WTC11 (cell line): Measurements from ENCODE around the gene UBR2. TPM values are rescaled to one million over a fixed set of nuclear protein-coding genes. Genes with fewer than 3 reads are reported as not detected.

ENCODE experiments used
- ATAC-seq: fragments of 200-7000 bp; cut with Tn5 transposase; 2 replicates; pipeline ENCODE4 v1.10.0; 2021; ENCODE audit warnings: mild to moderate bottlenecking, moderate library complexity
- CTCF ChIA-PET: fragments of 300-600 bp; sonication (Branson Sonifier 250); formaldehyde crosslinking; loops from one replicate; lab custom pipeline; 2021; ENCODE audit warnings: antibody characterized with exemption; lab: Charles Lee
- POLR2A ChIA-PET: fragments of 350-600 bp; sonication (Branson Sonifier 250); formaldehyde crosslinking; loops from one replicate; lab custom pipeline; 2021; ENCODE audit warnings: antibody characterized with exemption; lab: Charles Lee
- DNase-seq: peaks from one replicate; pipeline ENCODE4 v3.0.0; 2021; ENCODE audit warnings: low spot score
- H3K27ac Mint-ChIP-seq: 2 replicates; pipeline ENCODE4 v1.8.0; 2021; ENCODE audit warnings: mixed read lengths
- H3K27me3 Mint-ChIP-seq: 2 replicates; pipeline ENCODE4 v1.8.0; 2021; ENCODE audit warnings: low read depth, mild to moderate bottlenecking, moderate library complexity, mixed read lengths
- H3K36me3 Mint-ChIP-seq: 2 replicates; pipeline ENCODE4 v1.8.0; 2021; ENCODE audit warnings: mixed read lengths
- H3K4me1 Mint-ChIP-seq: 2 replicates; pipeline ENCODE4 v1.8.0; 2022; ENCODE audit warnings: mixed read lengths
- H3K4me3 Mint-ChIP-seq: 2 replicates; pipeline ENCODE4 v1.8.0; 2021; ENCODE audit warnings: mild to moderate bottlenecking, moderate library complexity, mixed read lengths
- H3K9me3 Mint-ChIP-seq: 2 replicates; pipeline ENCODE4 v1.8.0; 2021; ENCODE audit warnings: mixed read lengths
- CBFB ChIP-seq: sonication (generic); formaldehyde crosslinking; IDR thresholded peaks from 2 replicates; pipeline ENCODE4 v1.8.1; 2022; ENCODE audit warnings: mild to moderate bottlenecking, low read depth, missing genetic modification reagents
- ETV6 ChIP-seq: sonication (generic); formaldehyde crosslinking; IDR thresholded peaks from 2 replicates; pipeline ENCODE4 v1.8.1; 2022; ENCODE audit warnings: mild to moderate bottlenecking, missing genetic modification reagents
- GRHL2 ChIP-seq: fragments of 250-450 bp; sonication (Bioruptor Pico); IDR thresholded peaks from 2 replicates; pipeline ENCODE4 v1.8.0; 2022; ENCODE audit warnings: mild to moderate bottlenecking, moderate library complexity; ENCODE audit not compliant: insufficient replicate concordance, severe bottlenecking
- IRF1 ChIP-seq: sonication (generic); formaldehyde crosslinking; IDR thresholded peaks from 2 replicates; pipeline ENCODE4 v1.8.0; 2023; ENCODE audit warnings: missing genetic modification reagents
- MLX ChIP-seq: sonication (generic); formaldehyde crosslinking; IDR thresholded peaks from 2 replicates; pipeline ENCODE4 v1.8.1; 2023; ENCODE audit warnings: mild to moderate bottlenecking, missing genetic modification reagents, moderate library complexity
- ZNF138 ChIP-seq: sonication (generic); formaldehyde crosslinking; conservative IDR thresholded peaks from 2 replicates; pipeline ENCODE4 v1.8.1; 2022; ENCODE audit warnings: mild to moderate bottlenecking, moderate library complexity, missing genetic modification reagents
- ZNF219 ChIP-seq: sonication (generic); formaldehyde crosslinking; IDR thresholded peaks from 2 replicates; pipeline ENCODE4 v1.8.0; 2023; ENCODE audit warnings: missing genetic modification reagents, mild to moderate bottlenecking, borderline replicate concordance
- ZNF232 ChIP-seq: sonication (generic); formaldehyde crosslinking; IDR thresholded peaks from 2 replicates; pipeline ENCODE4 v1.8.0; 2022; ENCODE audit warnings: mild to moderate bottlenecking, missing genetic modification reagents
- ZNF263 ChIP-seq: sonication (generic); formaldehyde crosslinking; IDR thresholded peaks from 2 replicates; pipeline ENCODE4 v1.8.1; 2022; ENCODE audit warnings: low read depth, mild to moderate bottlenecking, moderate library complexity, missing genetic modification reagents
- ZNF423 ChIP-seq: fragments of 250-450 bp; sonication (Bioruptor Pico); IDR thresholded peaks from 2 replicates; pipeline ENCODE4 v2.1.2; 2022; ENCODE audit warnings: mild to moderate bottlenecking, moderate library complexity
- ZNF671 ChIP-seq: fragments of 250-450 bp; sonication (Bioruptor Pico); IDR thresholded peaks from 2 replicates; pipeline ENCODE4 v1.8.0; 2021; ENCODE audit warnings: mild to moderate bottlenecking
- total RNA-seq: library from RNA; stranded (reverse); gene quantifications from 3 replicates; pipeline ENCODE4 v1.2.3, GENCODE V29; 2021
- TF ChIP-seq, protein P1 (sequence below): sonication (generic); formaldehyde crosslinking; IDR thresholded peaks from 2 replicates; pipeline ENCODE4 v1.8.1; 2023; ENCODE audit warnings: mild to moderate bottlenecking, missing genetic modification reagents, moderate library complexity
- TF ChIP-seq, protein P2 (sequence below): fragments of 250-450 bp; sonication (Bioruptor Pico); conservative IDR thresholded peaks from 2 replicates; pipeline ENCODE4 v1.9.0; 2021; ENCODE audit warnings: mild to moderate bottlenecking
- TF ChIP-seq, protein P3 (sequence below): sonication (generic); formaldehyde crosslinking; IDR thresholded peaks from 2 replicates; pipeline ENCODE4 v1.8.1; 2022; ENCODE audit warnings: low read depth, missing genetic modification reagents, borderline replicate concordance
- TF ChIP-seq, protein P4 (sequence below): fragments of 200-600 bp; IDR thresholded peaks from 2 replicates; pipeline ENCODE4 v1.8.0; 2022; ENCODE audit warnings: antibody characterized with exemption
- TF ChIP-seq, protein P5 (sequence below): sonication (generic); formaldehyde crosslinking; IDR thresholded peaks from 2 replicates; pipeline ENCODE4 v1.8.1; 2022; ENCODE audit warnings: low read depth, mild to moderate bottlenecking, moderate library complexity, missing genetic modification reagents, borderline replicate concordance

Gene UBR2
- total RNA-seq, 1 experiment from 2014 or later: 18.8 TPM

DNA sequence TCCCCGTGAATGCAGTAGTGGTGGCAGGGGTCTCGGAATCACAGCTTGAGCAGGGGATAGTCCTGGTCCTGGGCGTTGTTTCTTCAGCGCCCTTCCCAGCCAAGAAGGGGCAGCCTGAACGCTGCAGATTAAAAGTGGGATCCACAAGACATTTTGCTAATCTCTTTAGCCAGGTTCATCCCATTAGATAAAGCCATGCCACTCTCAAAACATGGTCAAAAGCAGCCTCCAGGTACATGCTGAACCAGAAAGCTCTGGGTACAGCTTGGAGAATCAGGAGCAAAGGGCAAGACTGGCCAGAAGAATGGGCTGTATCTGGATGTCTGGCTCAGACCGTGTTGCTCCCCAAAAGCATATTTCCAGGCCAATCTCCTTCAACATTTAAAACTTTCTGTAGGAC is 158.7 kb downstream of the UBR2 start, which contains the start of gene PRPH2 (continued):
- TF ChIP-seq, protein P1, sequence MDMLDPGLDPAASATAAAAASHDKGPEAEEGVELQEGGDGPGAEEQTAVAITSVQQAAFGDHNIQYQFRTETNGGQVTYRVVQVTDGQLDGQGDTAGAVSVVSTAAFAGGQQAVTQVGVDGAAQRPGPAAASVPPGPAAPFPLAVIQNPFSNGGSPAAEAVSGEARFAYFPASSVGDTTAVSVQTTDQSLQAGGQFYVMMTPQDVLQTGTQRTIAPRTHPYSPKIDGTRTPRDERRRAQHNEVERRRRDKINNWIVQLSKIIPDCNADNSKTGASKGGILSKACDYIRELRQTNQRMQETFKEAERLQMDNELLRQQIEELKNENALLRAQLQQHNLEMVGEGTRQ (CRISPR knock-in tag): no peak
- no peak for TF ChIP-seq ZNF232 (CRISPR knock-in tag)
- TF ChIP-seq, protein P2, sequence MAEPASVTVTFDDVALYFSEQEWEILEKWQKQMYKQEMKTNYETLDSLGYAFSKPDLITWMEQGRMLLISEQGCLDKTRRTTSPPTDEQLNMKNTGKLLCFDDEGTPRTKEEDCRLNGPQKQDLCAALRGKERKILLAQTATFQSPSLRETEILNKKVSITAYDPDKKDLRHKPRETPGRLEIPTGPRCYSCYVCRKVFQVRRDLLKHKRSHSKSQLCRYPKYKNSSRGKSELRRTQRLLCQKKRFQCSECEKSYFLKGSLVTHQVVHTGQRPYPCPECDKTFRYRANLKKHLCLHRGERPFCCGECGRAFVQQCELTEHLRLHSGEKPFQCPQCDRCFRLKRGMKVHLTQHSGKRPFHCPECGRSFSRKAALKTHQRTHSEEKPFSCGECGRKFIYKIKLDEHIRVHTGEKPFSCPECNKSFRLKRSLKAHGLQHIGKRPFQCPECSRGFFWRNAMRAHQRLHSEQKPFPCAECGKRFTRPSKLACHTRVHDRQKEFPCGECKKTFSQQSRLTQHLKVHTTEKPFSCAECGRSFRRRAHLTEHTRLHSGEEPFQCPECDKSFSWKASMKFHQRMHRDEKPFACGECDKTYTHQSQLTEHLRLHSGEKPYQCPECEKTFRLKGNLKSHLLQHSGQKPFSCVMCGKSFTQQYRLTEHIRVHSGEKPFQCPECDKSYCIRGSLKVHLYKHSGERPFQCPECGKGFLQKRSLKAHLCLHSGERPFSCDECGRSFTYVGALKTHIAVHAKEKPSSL (CRISPR knock-in tag): no peak
- TF ChIP-seq, all 79 proteins: peak for 0

DNA sequence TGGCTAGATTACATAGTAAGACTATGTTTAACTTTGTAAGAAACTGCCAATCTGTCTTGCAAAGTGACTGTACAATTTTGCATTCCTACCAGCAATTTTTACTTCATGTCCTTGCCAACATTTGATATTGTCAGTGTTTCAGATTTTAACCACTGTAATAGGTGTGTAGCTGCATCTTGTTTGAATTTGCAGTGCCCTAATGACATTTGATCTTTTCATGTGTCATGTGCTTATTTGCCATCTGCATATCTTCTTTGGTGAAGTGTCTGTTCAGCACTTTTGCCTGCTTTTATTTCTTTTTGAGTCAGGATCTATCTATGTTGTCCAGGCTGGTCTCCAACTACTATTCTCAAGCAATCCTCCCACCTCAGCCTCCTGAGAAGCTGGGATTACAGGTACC is 161.0 kb downstream of the UBR2 start:
- no peaks in the 10 kb centered on the region for H3K9me3 Mint-ChIP-seq
- TF ChIP-seq, protein P3, sequence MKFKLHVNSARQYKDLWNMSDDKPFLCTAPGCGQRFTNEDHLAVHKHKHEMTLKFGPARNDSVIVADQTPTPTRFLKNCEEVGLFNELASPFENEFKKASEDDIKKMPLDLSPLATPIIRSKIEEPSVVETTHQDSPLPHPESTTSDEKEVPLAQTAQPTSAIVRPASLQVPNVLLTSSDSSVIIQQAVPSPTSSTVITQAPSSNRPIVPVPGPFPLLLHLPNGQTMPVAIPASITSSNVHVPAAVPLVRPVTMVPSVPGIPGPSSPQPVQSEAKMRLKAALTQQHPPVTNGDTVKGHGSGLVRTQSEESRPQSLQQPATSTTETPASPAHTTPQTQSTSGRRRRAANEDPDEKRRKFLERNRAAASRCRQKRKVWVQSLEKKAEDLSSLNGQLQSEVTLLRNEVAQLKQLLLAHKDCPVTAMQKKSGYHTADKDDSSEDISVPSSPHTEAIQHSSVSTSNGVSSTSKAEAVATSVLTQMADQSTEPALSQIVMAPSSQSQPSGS (CRISPR knock-in tag): no peak
- TF ChIP-seq ZNF263 (CRISPR knock-in tag) (no peak), ZNF219 (no peak), CBFB (CRISPR knock-in tag) (no peak), ZNF423 (CRISPR knock-in tag) (no peak), ZNF138 (CRISPR knock-in tag) (no peak), ZNF671 (CRISPR knock-in tag) (no peak), GRHL2 (CRISPR knock-in tag) (no peak), ETV6 (CRISPR knock-in tag) (no peak), MLX (CRISPR knock-in tag) (no peak), IRF1 (CRISPR knock-in tag) (no peak)
- TF ChIP-seq, protein P4, sequence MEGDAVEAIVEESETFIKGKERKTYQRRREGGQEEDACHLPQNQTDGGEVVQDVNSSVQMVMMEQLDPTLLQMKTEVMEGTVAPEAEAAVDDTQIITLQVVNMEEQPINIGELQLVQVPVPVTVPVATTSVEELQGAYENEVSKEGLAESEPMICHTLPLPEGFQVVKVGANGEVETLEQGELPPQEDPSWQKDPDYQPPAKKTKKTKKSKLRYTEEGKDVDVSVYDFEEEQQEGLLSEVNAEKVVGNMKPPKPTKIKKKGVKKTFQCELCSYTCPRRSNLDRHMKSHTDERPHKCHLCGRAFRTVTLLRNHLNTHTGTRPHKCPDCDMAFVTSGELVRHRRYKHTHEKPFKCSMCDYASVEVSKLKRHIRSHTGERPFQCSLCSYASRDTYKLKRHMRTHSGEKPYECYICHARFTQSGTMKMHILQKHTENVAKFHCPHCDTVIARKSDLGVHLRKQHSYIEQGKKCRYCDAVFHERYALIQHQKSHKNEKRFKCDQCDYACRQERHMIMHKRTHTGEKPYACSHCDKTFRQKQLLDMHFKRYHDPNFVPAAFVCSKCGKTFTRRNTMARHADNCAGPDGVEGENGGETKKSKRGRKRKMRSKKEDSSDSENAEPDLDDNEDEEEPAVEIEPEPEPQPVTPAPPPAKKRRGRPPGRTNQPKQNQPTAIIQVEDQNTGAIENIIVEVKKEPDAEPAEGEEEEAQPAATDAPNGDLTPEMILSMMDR: no peak
- TF ChIP-seq, protein P5, sequence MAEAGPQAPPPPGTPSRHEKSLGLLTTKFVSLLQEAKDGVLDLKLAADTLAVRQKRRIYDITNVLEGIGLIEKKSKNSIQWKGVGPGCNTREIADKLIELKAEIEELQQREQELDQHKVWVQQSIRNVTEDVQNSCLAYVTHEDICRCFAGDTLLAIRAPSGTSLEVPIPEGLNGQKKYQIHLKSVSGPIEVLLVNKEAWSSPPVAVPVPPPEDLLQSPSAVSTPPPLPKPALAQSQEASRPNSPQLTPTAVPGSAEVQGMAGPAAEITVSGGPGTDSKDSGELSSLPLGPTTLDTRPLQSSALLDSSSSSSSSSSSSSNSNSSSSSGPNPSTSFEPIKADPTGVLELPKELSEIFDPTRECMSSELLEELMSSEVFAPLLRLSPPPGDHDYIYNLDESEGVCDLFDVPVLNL (CRISPR knock-in tag): no peak
- no peak for DNase-seq
- ChIA-PET POLR2A (interaction anchor here (0.6 kb wide), 1 partner anchor 187 kb away, joined by 6 read pairs; no protein-coding TSS in a partner anchor), CTCF (interaction anchor here (2.3 to 3.2 kb wide), 3 partner anchors 20 to 174 kb away, joined by 6 to 46 read pairs (median 26); no protein-coding TSS in a partner anchor)
- no peaks in the 10 kb centered on the region; the same call in 1 of the 2 replicates for H3K27me3 Mint-ChIP-seq
- no peak for ATAC-seq
- H3K36me3 Mint-ChIP-seq: no peaks in the 10 kb centered on the region
- H3K4me1 Mint-ChIP-seq: peaks cover 9% of the 10 kb centered on the region
- no peak overlapping the region for H3K4me3 Mint-ChIP-seq
- no peak overlapping the region for H3K27ac Mint-ChIP-seq
